OCI-M2 (cell line): ENCODE data around the gene RRP1B.
"Not testable (repeated sequence)": the region's sequence is repeated elsewhere in the genome, so short reads cannot be mapped to it uniquely, and the experiment has no call there.

Experiments
- DNase-seq: peaks from one replicate; lab custom pipeline; 2025; ENCODE audit not compliant: unreplicated experiment; lab: John Stamatoyannopoulos, UW

RRP1B gene

DNA sequence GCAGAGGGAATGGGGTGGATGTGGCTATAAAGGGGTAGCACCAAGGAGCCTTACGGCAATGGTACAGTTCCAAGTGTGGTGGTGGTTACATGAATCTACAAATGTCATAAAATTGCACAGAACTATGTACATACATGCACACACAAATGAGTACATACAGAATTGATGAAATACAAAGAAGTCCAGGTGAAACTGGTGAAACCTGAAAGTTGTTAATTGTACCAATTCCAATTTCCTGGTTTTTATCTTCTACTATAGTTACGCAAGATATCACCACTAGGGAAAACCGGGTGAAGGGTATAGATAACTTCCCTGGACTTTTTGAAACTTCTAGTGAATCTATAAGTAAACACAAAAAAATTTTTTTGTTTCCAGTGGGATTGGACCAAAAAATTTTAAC lies 19.0 kb upstream of the RRP1B start:
- DNase-seq: no peak

DNA sequence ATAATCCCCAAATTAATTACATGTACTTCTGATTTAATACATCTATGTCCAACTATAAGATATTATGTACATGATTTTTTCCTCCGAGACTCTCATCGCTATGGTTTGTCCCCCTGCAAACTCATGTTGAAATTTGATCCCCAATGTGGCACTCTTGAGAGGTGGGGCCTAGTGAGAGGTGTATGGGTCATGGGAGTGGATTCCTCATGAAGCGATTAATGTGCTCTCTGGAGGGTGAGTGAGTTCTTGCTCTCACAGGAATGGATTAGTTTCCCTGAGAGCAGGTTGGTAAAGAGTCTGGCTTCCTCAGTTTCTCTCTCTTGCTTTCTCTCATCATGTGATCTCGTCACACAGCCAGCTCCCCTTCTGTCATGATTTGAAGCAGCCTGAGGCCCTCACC lies 16.2 kb upstream of the RRP1B start:
- no peak for DNase-seq

DNA sequence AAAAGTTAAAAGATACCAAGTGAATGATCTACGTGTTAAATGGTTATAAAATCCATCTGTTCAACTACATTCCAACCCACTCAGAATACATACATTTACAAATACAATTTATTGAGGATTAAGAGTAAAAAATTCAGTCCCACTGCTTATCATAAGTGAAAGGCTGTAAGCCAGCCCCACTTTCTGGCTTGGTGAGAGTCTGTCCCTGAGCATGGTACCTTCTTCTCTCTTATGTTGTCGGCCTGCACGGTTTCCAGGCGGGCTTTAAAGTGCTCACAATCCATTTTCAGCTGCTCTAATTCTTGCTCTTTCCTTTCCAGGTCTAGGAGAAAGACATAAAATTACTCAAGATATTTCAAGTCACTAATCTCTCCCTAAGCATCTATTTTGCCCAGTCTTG lies 15.3 kb upstream of the RRP1B start:
- no peak for DNase-seq

DNA sequence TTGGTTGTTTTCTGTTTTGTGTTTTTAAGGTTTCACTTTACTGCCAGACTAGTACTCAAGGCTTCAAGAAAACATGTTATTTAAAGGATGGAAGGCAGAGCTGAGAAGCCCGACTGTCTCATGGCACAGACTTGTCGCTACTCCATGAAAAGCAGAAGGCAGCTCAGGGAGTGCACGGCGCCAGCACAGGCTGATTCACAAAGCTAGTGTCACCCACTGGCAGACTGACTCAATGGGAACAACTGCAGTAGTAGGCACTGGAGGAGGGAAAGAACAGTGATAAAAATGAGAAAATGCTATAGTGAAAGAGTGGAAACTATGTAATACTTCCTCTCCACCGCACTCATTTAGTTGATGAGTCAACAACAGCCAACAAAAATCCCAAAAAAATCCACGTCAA lies 14.8 kb upstream of the RRP1B start:
- no peak for DNase-seq

DNA sequence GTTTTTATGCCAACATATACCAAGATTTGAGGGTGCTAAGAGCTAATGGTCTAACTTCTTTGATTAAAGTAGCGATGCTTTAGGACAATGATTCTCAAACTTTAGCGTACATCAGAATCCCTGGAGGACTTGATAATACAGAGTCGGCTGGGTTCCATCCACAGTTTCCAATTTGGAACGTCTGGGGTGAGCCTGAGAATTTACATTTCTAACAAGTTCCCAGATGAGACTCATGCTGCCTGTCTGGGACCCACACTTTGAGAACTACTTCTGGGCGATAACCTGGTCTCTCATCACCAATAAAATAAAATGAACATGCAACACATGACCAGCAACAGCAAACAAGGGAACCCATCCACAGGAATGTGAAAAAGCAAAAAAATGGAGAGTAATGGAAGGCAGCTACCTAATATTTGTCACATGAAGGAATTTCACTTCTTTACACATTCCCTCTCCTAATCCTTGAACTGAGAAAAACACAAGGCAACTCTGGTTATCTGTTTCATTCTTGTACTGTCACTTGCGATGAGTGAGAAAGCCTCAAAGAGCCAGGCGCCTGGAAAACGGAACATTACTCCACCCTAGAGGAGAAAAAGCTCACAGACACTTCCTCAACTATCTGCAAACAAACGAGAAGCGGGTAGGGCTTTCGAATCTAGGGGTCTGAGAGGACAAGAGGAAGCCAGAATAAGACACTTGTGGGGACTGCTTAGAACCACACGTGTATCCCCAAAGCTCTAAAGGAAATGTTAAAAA lies 14.0 kb upstream of the RRP1B start:
- peak; percentile 98 for DNase-seq

DNA sequence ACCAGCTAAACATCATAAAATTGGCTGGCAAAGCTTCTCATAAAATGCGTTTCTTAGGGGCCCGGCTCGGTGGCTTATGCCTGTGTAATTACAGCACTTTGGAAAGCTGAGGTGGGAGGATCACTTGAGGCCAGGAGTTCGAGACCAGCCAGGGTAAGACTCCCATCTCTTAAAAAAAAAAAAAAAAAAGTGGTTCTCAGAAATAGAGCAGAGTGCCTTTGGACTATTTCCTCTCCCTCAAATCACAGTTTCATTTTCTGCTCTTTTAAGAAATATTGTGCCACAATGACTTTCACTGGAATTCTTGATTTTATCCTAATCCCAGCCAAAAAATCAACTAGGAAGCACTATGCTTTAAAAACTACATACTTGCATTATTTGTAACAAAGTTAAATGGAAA lies 13.4 kb upstream of the RRP1B start:
- DNase-seq: no peak

DNA sequence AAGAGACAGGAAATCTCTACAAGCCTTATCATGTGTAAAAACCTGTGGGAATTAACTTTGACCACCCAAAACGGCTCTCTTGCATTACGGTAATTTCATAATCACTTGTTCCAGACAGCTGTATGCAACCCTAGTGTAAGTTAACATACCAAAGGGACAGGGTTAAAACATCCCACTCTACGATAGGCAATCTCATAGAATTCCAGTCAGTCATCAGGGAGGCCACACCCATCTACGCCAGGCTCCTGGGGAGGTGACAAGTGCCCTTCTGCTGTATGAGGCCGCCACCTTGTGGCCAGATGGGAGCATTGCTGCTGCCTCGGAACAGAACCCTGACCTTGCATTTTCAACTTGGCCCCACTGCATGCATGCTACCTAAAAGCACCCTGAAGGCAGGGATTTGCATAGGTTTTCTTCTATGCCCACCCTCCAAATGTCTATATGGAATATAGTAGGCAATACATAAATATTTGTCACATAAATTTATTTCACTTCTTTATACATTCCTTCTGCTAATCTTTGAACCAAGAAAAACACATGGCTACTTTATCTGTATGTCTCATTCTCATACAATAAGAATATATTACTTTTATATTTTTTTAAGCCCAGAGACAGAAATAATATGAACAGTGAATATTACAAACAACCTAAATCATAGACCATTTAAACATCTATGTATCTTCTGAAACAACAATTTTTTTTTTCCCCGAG lies 12.7 kb upstream of the RRP1B start:
- DNase-seq: peak; percentile 99

DNA sequence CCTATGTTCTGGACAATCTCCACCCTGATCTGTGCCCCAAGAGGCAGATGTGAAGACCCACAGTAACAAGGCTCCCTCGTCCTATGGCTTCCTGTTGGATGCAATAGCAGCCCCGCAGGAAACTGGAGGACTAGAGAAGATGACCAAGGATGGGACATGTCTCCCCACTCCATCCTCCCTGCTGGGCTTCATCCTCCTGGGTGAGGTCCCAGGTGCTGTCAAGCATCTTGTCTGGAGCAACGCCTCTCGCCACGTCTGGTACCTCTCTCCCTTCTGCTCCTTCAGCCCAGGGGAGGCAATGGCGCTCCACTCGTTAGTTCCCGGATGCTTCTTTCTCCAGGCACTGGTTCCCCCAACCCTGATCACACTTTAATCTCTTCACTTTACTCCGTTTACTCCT lies 11.2 kb upstream of the RRP1B start:
- DNase-seq: no peak

DNA sequence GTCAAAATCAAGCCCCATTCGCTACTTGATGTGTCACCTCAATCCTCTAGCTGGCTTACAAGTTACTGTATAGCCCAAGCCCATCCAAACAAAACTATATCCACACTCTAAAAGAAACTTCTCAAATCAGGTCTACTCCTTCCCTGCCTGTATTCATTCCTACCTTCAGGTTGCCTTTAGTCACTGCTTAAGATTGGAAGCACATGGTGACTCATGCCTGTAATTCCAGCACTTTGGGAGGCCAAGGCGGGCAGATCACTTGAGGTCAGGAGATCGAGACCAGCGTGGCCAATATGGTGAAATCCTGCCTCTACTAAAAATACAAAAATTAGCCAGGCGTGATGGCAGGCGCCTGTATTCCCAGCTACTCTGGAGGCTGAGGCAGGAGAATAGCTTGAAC lies 7.4 kb upstream of the RRP1B start:
- not testable (repeated sequence) for DNase-seq

DNA sequence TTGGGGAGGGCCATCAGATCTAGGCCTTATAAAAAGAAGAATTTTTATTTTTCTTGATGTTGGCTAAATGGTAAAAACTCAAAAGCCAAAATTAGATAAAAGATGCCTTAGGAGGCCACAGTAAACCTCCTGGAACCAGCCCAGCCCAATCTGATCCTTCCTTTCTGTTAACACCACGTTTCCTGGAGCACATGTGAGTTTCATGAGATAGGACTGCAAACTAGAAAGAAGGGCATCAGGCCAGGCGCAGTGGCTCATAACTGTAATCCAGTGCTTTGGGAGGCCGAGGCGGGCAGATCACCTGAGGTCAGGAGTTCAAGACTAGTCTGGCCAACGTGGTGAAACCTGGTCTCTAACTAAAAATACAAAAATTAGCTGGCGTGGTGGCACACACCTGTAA lies 6.7 kb upstream of the RRP1B start:
- no peak for DNase-seq

DNA sequence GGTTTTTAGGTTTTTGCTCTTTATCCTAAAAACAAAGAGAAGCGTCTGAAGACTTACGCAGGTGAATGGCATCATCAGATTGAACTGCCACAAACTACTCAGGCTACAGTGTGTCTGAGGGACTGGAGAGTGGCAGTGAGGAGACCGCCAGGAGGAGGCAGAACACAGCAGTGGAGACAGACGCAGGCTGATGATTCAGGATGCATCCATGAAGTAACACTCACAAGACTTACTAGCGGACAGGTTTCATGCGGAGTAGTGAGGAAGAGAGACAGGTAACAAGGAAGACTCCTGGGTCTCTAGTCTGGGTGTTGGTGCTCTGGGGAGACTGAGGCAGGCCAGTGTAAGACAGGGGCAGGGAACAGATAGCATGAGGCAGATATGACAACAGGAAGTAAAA lies 5.7 kb upstream of the RRP1B start:
- no peak for DNase-seq

DNA sequence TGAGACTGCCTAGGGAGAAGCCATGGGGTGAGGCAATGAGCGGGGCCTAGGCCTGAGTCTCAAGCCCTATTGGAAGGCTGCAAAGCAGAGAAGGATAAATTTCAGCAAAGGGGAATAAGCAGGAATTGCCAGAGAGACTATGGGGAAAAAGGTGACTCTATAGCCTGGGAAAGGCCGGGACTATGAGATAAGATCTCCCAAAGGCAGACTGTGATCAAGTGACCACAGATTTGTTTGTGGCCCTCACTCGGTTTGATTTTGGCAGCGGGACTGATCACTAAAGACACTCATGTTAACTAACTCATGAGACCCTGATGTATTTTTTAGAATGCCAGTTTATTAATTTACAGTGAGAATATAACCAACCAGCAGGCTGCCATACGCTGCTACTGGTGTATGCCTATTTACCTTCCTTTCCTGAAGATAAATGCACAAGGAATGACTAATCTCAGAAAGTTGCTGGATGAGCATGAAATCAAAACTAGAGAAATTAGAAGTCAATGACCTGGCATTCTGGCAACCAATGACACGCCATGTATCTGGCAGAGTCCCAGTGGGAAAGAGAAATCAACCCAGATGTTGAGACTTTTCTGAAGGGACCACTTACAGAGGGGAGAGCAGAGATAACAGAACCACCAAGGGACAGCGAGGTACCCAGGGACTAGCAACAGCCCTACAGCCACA lies 4.4 kb upstream of the RRP1B start:
- no peak for DNase-seq

DNA sequence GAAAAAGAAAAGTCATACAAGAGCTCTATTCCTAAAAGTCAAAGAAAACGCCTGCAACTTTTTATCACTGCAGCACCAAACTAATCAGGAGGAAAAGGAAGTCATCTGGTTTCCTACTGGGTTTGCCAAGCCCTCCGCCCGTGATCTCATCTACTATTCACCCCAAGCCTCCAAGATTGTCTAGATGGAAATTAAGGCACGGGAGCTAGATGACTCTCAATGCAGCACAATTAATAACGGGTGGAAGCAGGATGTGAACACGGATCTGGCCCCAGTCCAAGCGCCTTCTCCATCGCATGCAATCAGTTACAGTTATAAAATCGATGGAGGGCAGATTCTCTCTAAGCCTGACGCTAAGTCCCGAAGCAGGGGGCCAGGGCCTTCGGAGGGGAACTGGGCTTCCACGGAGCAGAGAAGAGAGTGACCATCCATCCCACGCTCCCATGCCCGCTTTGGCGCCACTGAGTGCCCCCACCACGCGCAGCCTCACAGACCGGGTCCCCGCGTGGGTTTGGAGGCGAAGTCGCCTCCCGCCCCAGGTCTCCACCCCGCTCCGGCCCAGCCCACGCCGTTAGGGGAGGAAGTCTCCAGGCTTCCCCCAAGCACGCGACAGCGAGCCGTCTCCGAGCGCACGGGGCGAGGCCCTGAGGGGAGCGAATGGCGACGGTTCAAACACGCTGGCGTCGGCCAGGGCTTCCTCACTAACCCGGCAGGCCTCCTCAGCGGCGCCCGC lies 1.8 kb upstream of the RRP1B start:
- DNase-seq: no peak

DNA sequence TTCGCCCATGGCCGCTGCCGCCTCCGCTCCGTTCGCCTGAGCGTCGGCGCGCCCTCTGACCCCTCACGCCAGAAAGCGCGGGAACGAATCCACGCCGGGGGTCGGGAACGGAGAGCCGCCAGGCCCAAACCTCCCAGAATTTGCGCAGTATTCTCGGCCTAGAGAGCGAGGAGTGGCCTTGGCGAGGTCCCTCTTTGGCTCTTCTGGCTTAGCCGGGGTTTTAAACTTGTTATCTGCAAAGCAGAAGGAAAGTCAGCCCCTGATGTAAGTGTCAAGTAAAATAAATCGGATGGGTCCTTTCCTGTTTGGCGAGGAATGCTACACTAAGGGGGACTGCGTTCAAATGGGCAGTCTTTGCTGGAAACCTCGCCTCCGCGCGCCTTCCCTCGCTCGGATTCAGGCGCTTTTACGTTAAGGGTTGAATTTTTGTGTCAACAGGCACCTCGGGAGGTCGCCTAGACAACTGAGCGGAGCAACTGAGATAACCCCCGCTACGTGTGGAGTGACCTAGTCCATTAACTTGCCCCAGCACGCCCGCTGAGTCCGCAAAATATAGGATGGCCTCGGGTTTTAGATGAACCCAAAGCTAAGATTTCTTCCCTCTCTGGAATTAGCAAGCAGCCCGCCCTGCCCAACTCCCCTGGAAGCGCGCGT lies 1.1 kb upstream of the RRP1B start:
- no peak for DNase-seq

DNA sequence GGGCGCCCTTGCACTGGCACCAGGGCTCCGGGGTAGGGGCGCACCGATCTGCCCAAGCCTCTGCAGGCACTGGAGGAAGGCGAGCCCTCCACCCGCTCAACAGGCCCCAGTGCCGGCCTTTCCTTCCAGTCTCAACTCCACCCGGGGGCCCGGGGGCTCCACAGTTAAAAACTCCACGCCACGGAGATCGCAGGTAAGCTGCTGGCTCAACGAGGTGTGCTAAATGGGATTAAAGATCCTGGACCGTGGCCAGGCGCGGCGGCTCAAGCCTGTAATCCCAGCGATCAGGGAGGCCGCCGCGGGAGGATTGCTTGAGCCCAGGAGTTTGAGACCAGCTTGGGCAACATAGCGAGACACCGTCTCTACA lies 608 bp upstream of the RRP1B start:
- no peak for DNase-seq

DNA sequence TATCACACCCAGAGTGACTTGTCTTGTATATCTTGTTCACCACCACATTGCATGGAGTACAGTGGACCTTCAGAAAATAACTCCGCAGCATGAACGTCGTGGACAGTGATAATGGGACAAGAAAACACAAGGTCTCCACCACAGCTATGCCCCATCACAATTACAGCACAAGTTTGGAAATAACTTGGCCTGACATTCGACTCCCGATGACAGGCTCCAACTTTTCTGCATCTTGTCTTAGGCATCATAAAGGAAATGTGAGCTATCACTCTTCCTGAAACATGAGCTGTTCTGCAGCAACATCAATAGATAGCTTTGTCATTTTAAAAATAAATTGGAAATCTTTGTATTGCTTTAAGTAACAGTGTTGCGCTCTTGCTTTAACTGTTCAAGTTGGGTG lies 2.9 kb downstream of the RRP1B start:
- no peak for DNase-seq

DNA sequence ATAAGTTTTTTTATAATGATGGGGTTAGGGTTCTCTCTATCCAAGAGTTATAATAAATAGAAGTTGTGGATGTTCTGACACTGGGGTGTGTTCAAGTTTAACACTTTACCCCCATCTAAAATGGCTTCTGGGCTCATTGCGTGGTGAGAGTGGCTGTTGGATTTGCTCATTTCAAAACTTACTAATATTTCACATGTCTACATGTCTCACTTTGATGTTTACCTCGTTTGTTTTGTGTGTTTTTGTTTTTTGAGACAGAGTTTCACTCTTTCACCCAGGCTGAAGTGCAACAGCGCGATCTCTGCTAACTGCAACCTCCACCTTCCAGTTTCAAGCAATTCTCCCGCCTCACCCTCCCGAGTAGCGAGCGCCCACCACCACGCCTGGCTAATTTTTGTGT lies 3.7 kb downstream of the RRP1B start:
- no peak for DNase-seq

DNA sequence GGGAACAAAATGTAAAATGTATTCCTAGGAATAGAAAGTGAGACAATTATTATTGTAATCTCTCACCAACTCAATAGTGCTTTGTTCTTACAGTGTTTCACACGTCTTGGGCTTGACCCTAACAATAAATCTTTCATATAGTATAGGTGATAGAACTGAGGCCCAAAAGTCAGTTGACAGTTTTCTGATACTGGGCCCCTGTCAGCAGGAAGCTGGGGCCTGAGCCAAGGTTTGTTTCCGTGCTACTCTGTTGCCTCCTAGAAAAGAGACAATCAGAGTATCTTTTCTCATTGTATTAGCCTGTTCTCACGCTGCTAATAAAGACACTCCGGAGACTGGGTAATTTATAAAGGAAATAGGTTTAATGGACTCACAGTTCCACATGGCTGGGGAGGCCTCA lies 5.0 kb downstream of the RRP1B start:
- DNase-seq: no peak

DNA sequence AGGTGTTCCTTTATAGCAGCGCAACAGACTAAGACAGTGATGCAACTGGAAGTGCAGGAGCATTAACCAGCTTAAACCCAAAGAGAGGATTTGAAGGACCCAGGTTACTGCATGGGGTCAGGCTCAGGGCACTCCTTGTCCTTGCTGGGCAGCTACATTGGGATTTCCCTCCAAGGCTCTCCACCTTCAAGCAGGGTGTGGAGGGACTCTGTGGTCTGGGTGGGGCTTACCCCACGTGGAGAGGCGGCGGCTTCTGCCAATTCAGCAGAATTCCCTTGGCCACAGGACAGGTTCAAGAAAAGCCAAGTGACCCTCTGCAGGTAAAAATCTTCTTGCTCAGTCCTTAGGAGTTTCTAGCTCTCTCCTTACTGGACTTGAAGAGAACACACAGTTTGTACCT lies 6.5 kb downstream of the RRP1B start:
- DNase-seq: no peak

DNA sequence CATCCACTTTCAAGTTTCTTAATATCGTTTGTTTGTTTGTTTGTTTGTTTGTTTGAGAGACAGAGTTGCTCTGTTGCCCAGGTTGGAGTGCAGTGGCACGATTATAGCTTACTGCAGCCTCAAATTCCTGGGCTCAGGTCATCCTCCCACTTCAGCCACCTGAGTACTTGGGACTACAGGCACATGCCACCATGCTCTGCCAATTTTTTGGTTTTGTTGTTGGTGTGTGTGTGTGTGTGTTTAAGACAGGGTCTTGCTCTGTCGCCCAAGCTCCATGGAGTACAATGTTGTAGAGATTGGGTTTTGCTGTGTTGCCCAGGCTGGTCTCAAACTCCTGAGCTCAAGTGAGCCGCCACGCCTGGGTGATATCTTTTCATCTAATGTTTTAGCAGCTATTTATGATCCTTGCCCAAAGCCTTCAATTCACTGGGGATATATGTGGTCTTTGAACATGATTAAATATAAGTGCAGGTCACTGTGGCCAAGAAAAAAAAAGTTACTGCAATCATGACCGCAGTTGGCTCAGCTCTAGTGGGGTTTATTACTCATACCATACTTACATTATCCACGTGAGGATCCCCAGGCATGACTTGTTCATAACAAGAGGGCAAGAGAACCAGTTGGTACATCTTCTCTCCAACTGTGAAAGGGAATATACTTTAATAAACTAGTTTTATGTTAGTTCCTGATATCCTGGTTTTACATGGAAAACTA lies 8.0 kb downstream of the RRP1B start:
- DNase-seq: no peak
